B cell (primary cell): ENCODE data around the gene CCDC110. TPM values are rescaled to one million over a fixed set of nuclear protein-coding genes. Genes with fewer than 3 reads are reported as not detected.

Experiments
- ATAC-seq: fragments of 200-7000 bp; cut with Tn5 transposase; one replicate; pipeline ENCODE4 v1.10.0; 2021; ENCODE audit warnings: low read depth, mild to moderate bottlenecking, moderate number of reproducible peaks, moderate library complexity
- CTCF ChIA-PET: fragments of 350-600 bp; sonication (Branson Sonifier 250); formaldehyde crosslinking; loops from one replicate; lab custom pipeline; 2021; ENCODE audit warnings: antibody characterized with exemption, inconsistent platforms; lab: Charles Lee
- POLR2A ChIA-PET: fragments of 350-600 bp; sonication (Branson Sonifier 250); formaldehyde crosslinking; loops from one replicate; lab custom pipeline; 2021; ENCODE audit warnings: antibody characterized with exemption; lab: Charles Lee
- DNase-seq: peaks from one replicate; pipeline ENCODE4 v3.0.0; 2013
- H2AFZ ChIP-seq: 2 replicates; pipeline ENCODE4 v1.6.1; 2012; ENCODE audit warnings: mild to moderate bottlenecking, low read depth, low read length; ENCODE audit not compliant: insufficient read depth, poor library complexity, severe bottlenecking
- H3K27ac ChIP-seq, 2 donors: 1 replicate in 1 of 2; 2 replicates in 1 of 2; pipeline ENCODE4 v1.5.1; 2012 to 2013; ENCODE audit warnings: low read length in 2 of 2, mild to moderate bottlenecking in 2 of 2, moderate library complexity in 1 of 2
- H3K27me3 ChIP-seq, 4 experiments: fragments of 200-600 bp in 1 of 4; sonication (generic) in 1 of 4; replicated peaks in 1 of 4; 1 replicate in 2 of 4; 2 replicates in 2 of 4; pipeline versions ENCODE4 v1.6.1 to v1.7.0; 2013 to 2016; ENCODE audit warnings: low read length in 3 of 4, mild to moderate bottlenecking in 2 of 4, mixed read lengths in 1 of 4, moderate library complexity in 1 of 4; ENCODE audit not compliant: insufficient read depth in 4 of 4, control insufficient read depth in 3 of 4; ENCODE audit errors: control extremely low read depth in 1 of 4
- H3K36me3 ChIP-seq, 2 experiments: replicated peaks in 1 of 2; 1 replicate in 1 of 2; 2 replicates in 1 of 2; pipeline versions ENCODE4 v1.6.1 to v1.7.1; 2013; ENCODE audit warnings: low read length in 1 of 2; ENCODE audit not compliant: insufficient read depth in 2 of 2, control insufficient read depth in 1 of 2; ENCODE audit errors: control extremely low read depth in 1 of 2, extremely low read depth in 1 of 2
- H3K4me1 ChIP-seq, 2 donors: fragments of 200-600 bp in 1 of 2; sonication (generic) in 1 of 2; 1 replicate in 1 of 2; 2 replicates in 1 of 2; pipeline versions ENCODE4 v1.5.1 to v1.6.1; 2013 to 2017; ENCODE audit warnings: low read length in 2 of 2; ENCODE audit not compliant: control insufficient read depth in 2 of 2, insufficient read depth in 2 of 2
- H3K4me2 ChIP-seq: replicated peaks from 2 replicates; pipeline ENCODE3; 2012; ENCODE audit warnings: mild to moderate bottlenecking, low read depth, low read length; ENCODE audit not compliant: poor library complexity, severe bottlenecking
- H3K4me3 ChIP-seq, 5 experiments: fragments of 200-600 bp in 1 of 5; sonication (generic) in 1 of 5; 1 replicate in 3 of 5; 2 replicates in 2 of 5; pipeline versions ENCODE4 v1.5.1 to v1.7.0; 2011 to 2016; ENCODE audit warnings: low read length in 4 of 5, mild to moderate bottlenecking in 4 of 5, low read depth in 2 of 5, control low read depth in 1 of 5, moderate library complexity in 1 of 5; ENCODE audit not compliant: insufficient read depth in 1 of 5; ENCODE audit errors: control extremely low read depth in 1 of 5, extremely low read depth in 1 of 5
- H3K79me2 ChIP-seq: fragments of 200-600 bp; sonication (generic); one replicate; pipeline ENCODE4 v1.6.0; 2016; ENCODE audit warnings: low read length; ENCODE audit not compliant: control insufficient read depth, insufficient read depth
- H3K9ac ChIP-seq: fragments of 200-600 bp; sonication (generic); 2 replicates; pipeline ENCODE4 v1.6.1; 2017; ENCODE audit warnings: mild to moderate bottlenecking, low read length, moderate library complexity
- H3K9me3 ChIP-seq, 3 donors: one replicate each; pipeline versions ENCODE4 v1.6.1 to v1.7.1; 2013; ENCODE audit warnings: low read length in 2 of 3; ENCODE audit not compliant: control insufficient read depth in 2 of 3, insufficient read depth in 1 of 3; ENCODE audit errors: control extremely low read depth in 1 of 3
- H4K20me1 ChIP-seq: 2 replicates; pipeline ENCODE4 v1.6.0; 2012; ENCODE audit warnings: mild to moderate bottlenecking, low read length; ENCODE audit not compliant: insufficient read depth, control insufficient read depth, poor library complexity, severe bottlenecking
- H3K27ac Mint-ChIP-seq: one replicate; pipeline ENCODE4 v1.8.0; 2021; ENCODE audit warnings: mixed read lengths
- H3K27me3 Mint-ChIP-seq: one replicate; pipeline ENCODE4 v1.8.0; 2021; ENCODE audit warnings: mixed read lengths
- H3K4me1 Mint-ChIP-seq: one replicate; pipeline ENCODE4 v1.8.0; 2021; ENCODE audit warnings: mixed read lengths
- H3K4me3 Mint-ChIP-seq: one replicate; pipeline ENCODE4 v1.8.0; 2021; ENCODE audit warnings: mixed read lengths
- H3K9me3 Mint-ChIP-seq: one replicate; pipeline ENCODE4 v1.8.0; 2022; ENCODE audit warnings: mixed read lengths; ENCODE audit not compliant: insufficient read depth
- CTCF ChIP-seq: fragments of 200-600 bp; IDR thresholded peaks from one replicate; pipeline ENCODE4 v1.8.0; 2022; ENCODE audit warnings: antibody characterized with exemption, mild to moderate bottlenecking
- EZH2 ChIP-seq: IDR thresholded peaks from 2 replicates; pipeline ENCODE4 v1.6.1; 2012; ENCODE audit warnings: borderline replicate concordance, low read depth, mild to moderate bottlenecking, moderate library complexity, low read length; ENCODE audit not compliant: insufficient read depth, poor library complexity, severe bottlenecking
- WGBS: methylation state at CpG from one replicate; pipeline ENCODE4 v1.1.5; 2013; ENCODE audit warnings: missing lambda C conversion rate; ENCODE audit not compliant: insufficient coverage; 5-methylcytosine and 5-hydroxymethylcytosine counted together
- intact Hi-C: fragments of 100-400 bp; cut with micrococcal nuclease; formaldehyde crosslinking; loops from one replicate; pipeline ENCODE4 v1.10.0; 2022
- polyA plus RNA-seq: library from polyadenylated mRNA; depleted of rRNA; stranded (reverse); fragments of >200 nt; gene quantifications from 2 replicates; pipeline ENCODE4 v1.2.3, GENCODE V29; 2012
- total RNA-seq, 2 donors: library from RNA; stranded (reverse); fragments of 120-200 nt in 1 of 2; gene quantifications; 1 replicate in 1 of 2; 2 replicates in 1 of 2; pipeline versions ENCODE4 v1.2.3 to v1.2.4, GENCODE V29; 2013 to 2022

The CCDC110 gene
- total and polyA plus RNA-seq, 2 donors (not counting 1 experiment from before 2014, with no cell fraction given) = 0.04 to 2.3 TPM

GRCh38 chr4:185421366-185422124 is 50.0 kb downstream of the CCDC110 start:
- Histone ChIP-seq H3K4me3 (no peak overlapping the region), H3K9me3 (no peaks in the 10 kb centered on the region), H3K27me3 (no peaks in the 10 kb centered on the region), H3K27ac (no peak overlapping the region), H2AFZ (no peak overlapping the region), H3K4me2 (no peak overlapping the region), H3K79me2 (peaks cover 35% of the 10 kb centered on the region), H3K36me3 (peaks cover 4 to 18% of the 10 kb centered on the region in 2 experiments), H4K20me1 (no peaks in the 10 kb centered on the region), H3K4me1 (peaks cover 13% of the 10 kb centered on the region in 2 donors), H3K9ac (no peak overlapping the region)
- no peak for TF ChIP-seq EZH2
- no peak for TF ChIP-seq CTCF
- WGBS = no CpG with 5 or more reads among the region's 2 CpGs
- POLR2A ChIA-PET = no interaction called here
- CTCF ChIA-PET = interaction anchor here (2.0 kb wide), 1 partner anchor 176 kb away, joined by 7 read pairs; no protein-coding TSS in a partner anchor
- ATAC-seq (no peak), DNase-seq (no peak)
- intact Hi-C loops = loop anchor here (10.0 kb wide), 1 partner anchor 1917 kb away; the partner anchor contains the start of gene ING2
- H3K4me3 Mint-ChIP-seq = no peak overlapping the region
- H3K4me1 Mint-ChIP-seq = peaks cover 15% of the 10 kb centered on the region
- no peaks in the 10 kb centered on the region for H3K9me3 Mint-ChIP-seq
- no peaks in the 10 kb centered on the region for H3K27me3 Mint-ChIP-seq
- H3K27ac Mint-ChIP-seq = no peak overlapping the region

GRCh38 chr4:185416955-185417354 is 54.6 kb downstream of the CCDC110 start:
- no peak overlapping the region for H3K27ac Mint-ChIP-seq
- ChIA-PET CTCF (no interaction called here), POLR2A (no interaction called here)
- no peaks in the 10 kb centered on the region for H4K20me1 ChIP-seq
- H3K27ac ChIP-seq = no peak overlapping the region
- intact Hi-C loops = no loop called here
- DNase-seq (no peak), ATAC-seq (no peak)
- H3K4me3 Mint-ChIP-seq = no peak overlapping the region
- H3K9me3 ChIP-seq = no peaks in the 10 kb centered on the region
- H2AFZ ChIP-seq = no peak overlapping the region
- no peaks in the 10 kb centered on the region for H3K4me1 Mint-ChIP-seq
- no peak for TF ChIP-seq CTCF
- TF ChIP-seq EZH2 = no peak
- no peak overlapping the region for H3K4me2 ChIP-seq
- no peaks in the 10 kb centered on the region for H3K4me1 ChIP-seq
- H3K4me3 ChIP-seq = no peak overlapping the region
- H3K36me3 ChIP-seq = peaks cover 4 to 30% of the 10 kb centered on the region in 2 experiments
- no peaks in the 10 kb centered on the region for H3K27me3 Mint-ChIP-seq
- no peaks in the 10 kb centered on the region for H3K27me3 ChIP-seq
- H3K9ac ChIP-seq = no peak overlapping the region
- H3K9me3 Mint-ChIP-seq = no peaks in the 10 kb centered on the region
- peaks cover 3% of the 10 kb centered on the region for H3K79me2 ChIP-seq
